HG03457 (cell line): Measurements from ENCODE around the gene IQCF2.
"Not testable (repeated sequence)": the region's sequence is repeated elsewhere in the genome, so short reads cannot be mapped to it uniquely, and the experiment has no call there.

Source experiments
- ATAC-seq: cut with Tn5 transposase; IDR thresholded peaks from one replicate; pipeline ENCODE4 v1.9.1; 2021; ENCODE audit warnings: moderate number of reproducible peaks; ENCODE audit not compliant: unreplicated experiment

The IQCF2 gene

GRCh38 chr3:51860703-51861665 is at the start of gene IQCF2:
Gene IQCF2, plus strand, starts transcription at chr3:51861615. Its CDS starts 52 bp downstream, at chr3:51861667.
- no peak for ATAC-seq

GRCh38 chr3:51813539-51813938 is 47.9 kb upstream of the IQCF2 start:
- no peak for ATAC-seq

- no peak for ATAC-seq
Measured at GRCh38 chr3:51814034-51814433, 47.4 kb upstream of the IQCF2 start.

GRCh38 chr3:51815614-51816013 is 45.8 kb upstream of the IQCF2 start:
- no peak for ATAC-seq

GRCh38 chr3:51816723-51817122 is 44.7 kb upstream of the IQCF2 start:
- ATAC-seq: no peak

- ATAC-seq: no peak
Measured at GRCh38 chr3:51817375-51817774, 44.0 kb upstream of the IQCF2 start.

- no peak for ATAC-seq
Measured at GRCh38 chr3:51819151-51819550, 42.3 kb upstream of the IQCF2 start.

GRCh38 chr3:51819709-51820406 is 41.6 kb upstream of the IQCF2 start:
- ATAC-seq: no peak

GRCh38 chr3:51828297-51828696 is 33.1 kb upstream of the IQCF2 start:
- no peak for ATAC-seq

GRCh38 chr3:51830345-51830744 is 31.1 kb upstream of the IQCF2 start:
- no peak for ATAC-seq

- no peak for ATAC-seq
Measured at GRCh38 chr3:51830836-51831385, 30.5 kb upstream of the IQCF2 start.

GRCh38 chr3:51836606-51837005 is 24.8 kb upstream of the IQCF2 start:
- no peak for ATAC-seq

- ATAC-seq: no peak
Measured at GRCh38 chr3:51845129-51845528, 16.3 kb upstream of the IQCF2 start.

GRCh38 chr3:51855411-51855810 is 6.0 kb upstream of the IQCF2 start:
- ATAC-seq: not testable (repeated sequence)

GRCh38 chr3:51862886-51863285 is 1.5 kb downstream of the IQCF2 start:
- no peak for ATAC-seq

GRCh38 chr3:51868896-51869295 is 7.5 kb downstream of the IQCF2 start:
- not testable (repeated sequence) for ATAC-seq

GRCh38 chr3:51869304-51869703 is 7.9 kb downstream of the IQCF2 start:
- no peak for ATAC-seq

- no peak for ATAC-seq
Measured at GRCh38 chr3:51873253-51873766, 11.9 kb downstream of the IQCF2 start.

GRCh38 chr3:51873876-51874275 is 12.5 kb downstream of the IQCF2 start:
- no peak for ATAC-seq

- ATAC-seq: no peak
Measured at GRCh38 chr3:51874411-51874810, 13.0 kb downstream of the IQCF2 start.

- ATAC-seq: no peak
Measured at GRCh38 chr3:51874889-51875288, 13.5 kb downstream of the IQCF2 start.
